PC-3 (cell line): Measurements from ENCODE around the gene TPK1. TPM values are rescaled to one million over a fixed set of nuclear protein-coding genes. Genes with fewer than 3 reads are reported as not detected.

ENCODE experiments used
- ATAC-seq: fragments of 200-7000 bp; cut with Tn5 transposase; 2 replicates; pipeline ENCODE4 v1.9.1; 2020; ENCODE audit warnings: mild to moderate bottlenecking, moderate library complexity
- BruUV-seq: library from RNA; stranded (reverse); fragments of 400-500 nt; replicated peaks from 2 replicates; lab custom pipeline; 2021; lab: Mats Ljungman, UMichigan
- CTCF ChIA-PET: fragments of 300-600 bp; sonication (Branson Sonifier 250); formaldehyde crosslinking; loops from one replicate; lab custom pipeline; 2022; ENCODE audit warnings: antibody characterized with exemption; lab: Charles Lee
- POLR2A ChIA-PET: fragments of 300-600 bp; sonication (Branson Sonifier 250); formaldehyde crosslinking; loops from one replicate; lab custom pipeline; 2022; ENCODE audit warnings: antibody characterized with exemption; ENCODE audit not compliant: unreplicated experiment; lab: Charles Lee
- DNase-seq: peaks from one replicate; pipeline ENCODE4 v3.0.0-alpha.2; 2015
- H2AFZ ChIP-seq: fragments of 300-600 bp; sonication (generic); 2 replicates; pipeline ENCODE4 v1.6.0; 2016; ENCODE audit warnings: antibody characterized with exemption, low read length
- H3F3A ChIP-seq: fragments of 300-600 bp; sonication (generic); one replicate; pipeline ENCODE4 v1.6.0; 2017; ENCODE audit warnings: antibody characterized with exemption, low read length, control low read depth, mild to moderate bottlenecking; ENCODE audit not compliant: unreplicated experiment
- H3K27ac ChIP-seq: fragments of 300-600 bp; sonication (generic); 2 replicates; pipeline ENCODE4 v1.5.1; 2016; ENCODE audit warnings: mild to moderate bottlenecking, low read length
- H3K27me3 ChIP-seq: fragments of 300-600 bp; sonication (generic); 2 replicates; pipeline ENCODE4 v1.6.1; 2016; ENCODE audit warnings: low read length, mixed read lengths
- H3K36me3 ChIP-seq: fragments of 300-600 bp; sonication (generic); 2 replicates; pipeline ENCODE4 v1.6.1; 2016; ENCODE audit warnings: low read depth, mixed run types, low read length, mixed read lengths
- H3K4me1 ChIP-seq: fragments of 300-600 bp; sonication (generic); 2 replicates; pipeline ENCODE4 v1.5.1; 2016; ENCODE audit warnings: low read length; ENCODE audit not compliant: insufficient read depth
- H3K4me2 ChIP-seq: fragments of 300-600 bp; sonication (generic); 2 replicates; pipeline ENCODE4 v1.6.0; 2016; ENCODE audit warnings: low read length
- H3K4me3 ChIP-seq: fragments of 300-600 bp; sonication (generic); 2 replicates; pipeline ENCODE4 v1.5.1; 2016; ENCODE audit warnings: mild to moderate bottlenecking, low read length, mixed read lengths
- H3K79me2 ChIP-seq: fragments of 300-600 bp; sonication (generic); 2 replicates; pipeline ENCODE4 v1.6.1; 2017; ENCODE audit warnings: low read length, mixed read lengths
- H3K9ac ChIP-seq: fragments of 300-600 bp; sonication (generic); 2 replicates; pipeline ENCODE4 v1.6.0; 2016; ENCODE audit warnings: mild to moderate bottlenecking, low read length
- H3K9me2 ChIP-seq: fragments of 300-600 bp; sonication (generic); replicated peaks from 2 replicates; pipeline ENCODE4 v1.6.1; 2016; ENCODE audit warnings: mixed run types, low read length, mixed read lengths
- H3K9me3 ChIP-seq: fragments of 300-600 bp; sonication (generic); 2 replicates; pipeline ENCODE4 v1.6.1; 2016; ENCODE audit warnings: low read length, mixed read lengths
- H4K20me1 ChIP-seq: fragments of 300-600 bp; sonication (generic); 2 replicates; pipeline ENCODE4 v1.6.1; 2016; ENCODE audit warnings: low read length, mixed read lengths
- CTCF ChIP-seq: fragments of 300-600 bp; sonication (generic); conservative IDR thresholded peaks from 2 replicates; pipeline ENCODE4 v1.5.1; 2017; ENCODE audit warnings: antibody characterized with exemption, low read depth, mild to moderate bottlenecking, low read length
- EZH2 ChIP-seq: fragments of 300-600 bp; sonication (generic); IDR thresholded peaks from one replicate; pipeline ENCODE4 v1.6.1; 2017; ENCODE audit warnings: antibody characterized with exemption, mild to moderate bottlenecking, low read length; ENCODE audit not compliant: unreplicated experiment
- EZH2phosphoT487 ChIP-seq: fragments of 300-600 bp; sonication (generic); IDR thresholded peaks from 2 replicates; pipeline ENCODE4 v1.6.1; 2018; ENCODE audit warnings: mild to moderate bottlenecking, antibody characterized with exemption, low read length, borderline replicate concordance
- intact Hi-C: fragments of 100-400 bp; cut with micrococcal nuclease; formaldehyde crosslinking; loops from 2 replicates; pipeline ENCODE4 v1.9.0; 2023
- total RNA-seq: library from RNA; depleted of rRNA; stranded (reverse); fragments of >200 nt; gene quantifications from 2 replicates; pipeline ENCODE4 v1.2.3, GENCODE V29; 2014

TPK1 gene
- total RNA-seq, 1 experiment from 2014 or later: 4.5 TPM

DNA sequence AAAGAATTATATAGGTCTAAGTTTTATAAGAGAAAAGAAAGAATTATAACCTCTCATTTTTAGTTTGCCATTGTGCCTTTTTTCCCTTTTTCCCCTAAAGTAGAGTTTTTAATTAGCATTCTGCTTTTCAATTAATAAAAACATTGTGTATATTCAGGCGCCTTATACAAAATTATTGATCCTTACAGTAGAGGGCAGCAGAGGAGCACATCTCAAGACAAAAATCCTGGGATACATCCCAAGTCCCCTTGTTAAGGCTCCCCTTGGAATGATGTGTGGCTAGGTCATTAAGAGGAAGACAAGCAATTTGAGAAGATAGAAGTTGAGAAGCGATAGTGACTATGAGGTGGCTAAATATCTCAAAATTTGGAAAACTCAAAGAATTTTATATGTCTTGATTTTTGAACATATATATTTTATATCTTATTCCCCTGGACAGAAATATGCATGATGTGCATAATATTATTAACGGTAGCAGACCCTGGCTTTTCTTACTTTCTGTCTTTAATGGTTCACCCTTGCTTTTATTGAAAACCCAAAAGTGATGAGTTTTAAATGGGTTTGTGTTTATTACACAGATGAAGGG is 19.1 kb upstream of the TPK1 start:
- H3K27ac ChIP-seq: no peak overlapping the region
- no peaks in the 10 kb centered on the region for H3K9me2 ChIP-seq
- no peak overlapping the region for H3K4me3 ChIP-seq
- intact Hi-C loops: loop anchor here (1.0 to 10.0 kb wide), 3 partner anchors 180 to 1235 kb away; no protein-coding TSS in a partner anchor
- H3K4me2 ChIP-seq: no peak overlapping the region
- H3K36me3 ChIP-seq: no peaks in the 10 kb centered on the region
- H3F3A ChIP-seq: no peaks in the 10 kb centered on the region
- DNase-seq (peak; percentile 53), ATAC-seq (peak; percentile 65)
- TF ChIP-seq EZH2 (no peak), CTCF (peak; percentile 70)
- H2AFZ ChIP-seq: no peak overlapping the region
- no peak overlapping the region for H3K9ac ChIP-seq
- ChIA-PET CTCF (interaction anchor here (0.6 to 1.3 kb wide), 4 partner anchors 116 to 1235 kb away, joined by 3 to 4 read pairs (median 3); no protein-coding TSS in a partner anchor), POLR2A (no interaction called here)
- H3K9me3 ChIP-seq: no peaks in the 10 kb centered on the region
- no peaks in the 10 kb centered on the region for H3K4me1 ChIP-seq
- no peaks in the 10 kb centered on the region for H3K79me2 ChIP-seq
- H4K20me1 ChIP-seq: no peaks in the 10 kb centered on the region
- no TSS peak for BruUV-seq
- H3K27me3 ChIP-seq: peaks cover 37% of the 10 kb centered on the region

DNA sequence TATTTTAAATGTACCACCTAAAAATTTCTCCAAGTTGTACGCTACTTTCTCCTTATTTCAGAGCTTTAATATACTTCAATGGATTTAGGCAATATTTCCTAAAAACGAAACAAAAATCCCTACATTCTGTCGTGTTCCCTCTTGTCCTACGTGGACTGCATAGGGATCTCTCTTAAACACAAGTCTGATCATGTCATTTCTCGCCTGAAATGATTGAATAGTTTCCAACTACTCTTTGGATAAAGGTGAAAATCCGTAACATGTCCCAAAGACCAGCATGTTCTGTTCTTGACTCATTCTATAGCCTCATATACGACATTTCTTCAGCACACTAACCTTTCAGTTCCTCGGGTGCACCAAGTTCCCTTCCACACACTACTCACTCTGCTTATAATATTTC is 17.7 kb upstream of the TPK1 start:
- Histone ChIP-seq H3K9ac (no peak overlapping the region), H3K4me2 (peak overlapping the region; percentile 16; the same call in 1 of the 2 replicates), H3K9me3 (no peaks in the 10 kb centered on the region), H3K4me1 (no peaks in the 10 kb centered on the region), H3K36me3 (no peaks in the 10 kb centered on the region), H3F3A (no peaks in the 10 kb centered on the region), H3K27me3 (peaks cover 37% of the 10 kb centered on the region), H3K9me2 (no peaks in the 10 kb centered on the region), H3K27ac (no peak overlapping the region), H2AFZ (no peak overlapping the region), H3K4me3 (no peak overlapping the region), H4K20me1 (no peaks in the 10 kb centered on the region), H3K79me2 (no peaks in the 10 kb centered on the region)
- TF ChIP-seq EZH2 (no peak), EZH2phosphoT487 (no peak), CTCF (no peak)
- ChIA-PET CTCF (no interaction called here), POLR2A (no interaction called here)
- BruUV-seq: no TSS peak
- ATAC-seq: no peak
- intact Hi-C loops: loop anchor here (10.0 kb wide), 2 partner anchors 179 to 339 kb away; no protein-coding TSS in a partner anchor
- DNase-seq: no peak

DNA sequence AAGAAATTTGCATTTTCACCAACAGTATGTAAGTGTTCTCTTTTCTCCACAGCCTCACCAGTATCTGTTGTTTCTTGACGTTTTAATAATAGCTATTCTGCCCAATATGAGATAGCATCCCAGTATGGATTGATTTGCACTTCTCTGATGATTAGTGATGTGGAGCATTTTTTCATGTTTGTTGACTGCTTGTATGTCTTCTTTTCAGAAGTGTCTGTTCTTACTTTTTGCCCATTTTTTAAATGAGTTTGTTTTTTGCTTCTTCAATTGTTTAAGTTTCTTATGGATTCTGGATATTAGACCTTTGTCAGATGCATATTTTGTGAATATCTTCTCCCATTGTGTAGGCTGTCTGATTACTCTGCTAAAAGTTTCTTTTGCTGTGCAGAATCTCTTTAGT is 12.2 kb upstream of the TPK1 start:
- Histone ChIP-seq H3F3A (no peaks in the 10 kb centered on the region), H3K36me3 (no peaks in the 10 kb centered on the region), H3K79me2 (no peaks in the 10 kb centered on the region), H3K27me3 (peaks cover 27% of the 10 kb centered on the region), H4K20me1 (no peaks in the 10 kb centered on the region), H3K9ac (no peak overlapping the region), H3K9me3 (no peaks in the 10 kb centered on the region), H3K9me2 (no peaks in the 10 kb centered on the region), H3K4me3 (no peak overlapping the region), H2AFZ (no peak overlapping the region), H3K4me2 (no peak overlapping the region), H3K4me1 (no peaks in the 10 kb centered on the region), H3K27ac (no peak overlapping the region)
- ATAC-seq: no peak
- no peak for DNase-seq
- ChIA-PET CTCF (no interaction called here), POLR2A (no interaction called here)
- BruUV-seq: no TSS peak
- intact Hi-C loops: no loop called here
- TF ChIP-seq EZH2phosphoT487 (no peak), CTCF (no peak), EZH2 (no peak)
